ENCODE measurements around the gene TRAF3IP1.

Gene TRAF3IP1

DNA sequence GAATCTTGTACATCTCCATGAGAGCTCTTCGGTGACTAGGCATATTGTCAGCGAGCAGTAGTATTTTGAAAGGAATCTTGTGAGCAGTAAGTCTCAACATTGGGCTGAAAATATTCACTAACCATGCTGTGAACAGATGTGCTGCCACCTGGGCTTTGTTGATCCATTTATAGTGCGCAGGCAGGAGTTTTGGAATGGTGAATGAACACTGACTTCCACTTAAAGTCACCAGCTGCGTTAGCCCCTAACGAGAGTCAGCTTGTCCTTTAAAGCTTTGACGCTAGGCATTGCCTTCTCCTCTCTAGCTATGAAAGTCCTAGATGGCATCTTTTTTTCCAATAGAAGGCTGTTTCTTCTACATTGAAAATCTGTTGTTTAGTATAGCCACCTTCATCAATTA is 110.5 kb downstream of the TRAF3IP1 start:
- TF ChIP-seq, protein P1, sequence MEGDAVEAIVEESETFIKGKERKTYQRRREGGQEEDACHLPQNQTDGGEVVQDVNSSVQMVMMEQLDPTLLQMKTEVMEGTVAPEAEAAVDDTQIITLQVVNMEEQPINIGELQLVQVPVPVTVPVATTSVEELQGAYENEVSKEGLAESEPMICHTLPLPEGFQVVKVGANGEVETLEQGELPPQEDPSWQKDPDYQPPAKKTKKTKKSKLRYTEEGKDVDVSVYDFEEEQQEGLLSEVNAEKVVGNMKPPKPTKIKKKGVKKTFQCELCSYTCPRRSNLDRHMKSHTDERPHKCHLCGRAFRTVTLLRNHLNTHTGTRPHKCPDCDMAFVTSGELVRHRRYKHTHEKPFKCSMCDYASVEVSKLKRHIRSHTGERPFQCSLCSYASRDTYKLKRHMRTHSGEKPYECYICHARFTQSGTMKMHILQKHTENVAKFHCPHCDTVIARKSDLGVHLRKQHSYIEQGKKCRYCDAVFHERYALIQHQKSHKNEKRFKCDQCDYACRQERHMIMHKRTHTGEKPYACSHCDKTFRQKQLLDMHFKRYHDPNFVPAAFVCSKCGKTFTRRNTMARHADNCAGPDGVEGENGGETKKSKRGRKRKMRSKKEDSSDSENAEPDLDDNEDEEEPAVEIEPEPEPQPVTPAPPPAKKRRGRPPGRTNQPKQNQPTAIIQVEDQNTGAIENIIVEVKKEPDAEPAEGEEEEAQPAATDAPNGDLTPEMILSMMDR (IDR thresholded peaks at IDR 0.05; ENCODE audit: borderline replicate concordance, insufficient read depth, low read depth, low read length): no peak
- H3K4me3 ChIP-seq (ENCODE audit: low read depth, low read length): no peak overlapping the region

DNA sequence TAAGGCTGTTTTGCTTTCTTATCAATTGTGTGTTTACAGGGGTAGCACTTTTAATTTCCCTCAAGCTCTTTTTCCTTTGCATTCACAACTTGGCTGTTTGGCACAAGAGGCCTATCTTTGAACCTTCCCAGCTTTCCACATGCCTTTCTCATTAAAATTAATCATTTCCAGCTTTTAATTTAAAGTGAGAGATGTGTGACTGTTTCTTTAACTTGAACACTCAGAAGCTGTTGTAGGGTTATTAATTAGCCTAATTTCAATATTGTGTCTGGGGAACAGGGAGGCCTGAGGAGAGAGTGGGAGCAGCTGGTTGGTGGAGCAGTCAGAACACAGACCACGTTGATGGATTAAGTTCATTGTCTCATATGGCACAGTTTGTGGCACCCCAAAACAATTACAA is 111.1 kb downstream of the TRAF3IP1 start:
- TF ChIP-seq, protein P1 (IDR thresholded peaks at IDR 0.05; ENCODE audit: borderline replicate concordance, insufficient read depth, low read depth, low read length): no peak
- no peak overlapping the region for H3K4me3 ChIP-seq (ENCODE audit: low read depth, low read length)

DNA sequence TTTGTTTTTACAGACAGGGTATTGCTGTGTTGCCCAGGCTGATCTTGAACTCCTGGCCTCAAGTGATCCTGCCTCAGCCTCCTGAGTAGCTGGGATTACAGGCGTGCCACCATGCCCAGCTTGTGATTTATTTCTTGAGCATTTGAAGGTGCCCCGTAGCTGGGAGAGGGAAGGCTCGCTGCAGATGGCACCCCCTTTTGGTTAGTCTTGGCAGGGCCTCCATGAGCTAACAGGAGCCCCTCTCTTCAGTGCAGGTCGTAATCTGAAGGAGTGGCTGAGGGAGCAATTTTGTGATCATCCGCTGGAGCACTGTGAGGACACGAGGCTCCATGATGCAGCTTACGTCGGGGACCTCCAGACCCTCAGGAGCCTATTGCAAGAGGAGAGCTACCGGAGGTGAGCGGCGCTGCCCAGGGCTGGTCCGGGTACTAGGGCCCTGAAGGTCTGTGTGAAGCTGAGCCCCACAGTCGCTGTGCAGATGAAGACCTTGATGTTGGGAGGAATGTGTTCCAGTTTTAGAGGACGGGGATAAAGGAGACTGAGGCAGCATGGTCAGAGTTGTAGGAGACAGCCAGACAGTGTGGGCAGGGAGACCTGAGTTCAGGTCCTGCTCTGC is 113.1 kb downstream of the TRAF3IP1 start:
- TF ChIP-seq, protein P1 (IDR thresholded peaks at IDR 0.05; ENCODE audit: borderline replicate concordance, insufficient read depth, low read depth, low read length): 0 out of 2 replicates have a peak, but pooled peaks have one; percentile 1
- no peak overlapping the region for H3K4me3 ChIP-seq (ENCODE audit: low read depth, low read length)

GRCh38 chr2:238433941-238434845 is 113.9 kb downstream of the TRAF3IP1 start:
- H3K4me3 ChIP-seq (ENCODE audit: low read depth, low read length): no peak overlapping the region
- TF ChIP-seq, protein P1 (IDR thresholded peaks at IDR 0.05; ENCODE audit: borderline replicate concordance, insufficient read depth, low read depth, low read length): no peak

DNA sequence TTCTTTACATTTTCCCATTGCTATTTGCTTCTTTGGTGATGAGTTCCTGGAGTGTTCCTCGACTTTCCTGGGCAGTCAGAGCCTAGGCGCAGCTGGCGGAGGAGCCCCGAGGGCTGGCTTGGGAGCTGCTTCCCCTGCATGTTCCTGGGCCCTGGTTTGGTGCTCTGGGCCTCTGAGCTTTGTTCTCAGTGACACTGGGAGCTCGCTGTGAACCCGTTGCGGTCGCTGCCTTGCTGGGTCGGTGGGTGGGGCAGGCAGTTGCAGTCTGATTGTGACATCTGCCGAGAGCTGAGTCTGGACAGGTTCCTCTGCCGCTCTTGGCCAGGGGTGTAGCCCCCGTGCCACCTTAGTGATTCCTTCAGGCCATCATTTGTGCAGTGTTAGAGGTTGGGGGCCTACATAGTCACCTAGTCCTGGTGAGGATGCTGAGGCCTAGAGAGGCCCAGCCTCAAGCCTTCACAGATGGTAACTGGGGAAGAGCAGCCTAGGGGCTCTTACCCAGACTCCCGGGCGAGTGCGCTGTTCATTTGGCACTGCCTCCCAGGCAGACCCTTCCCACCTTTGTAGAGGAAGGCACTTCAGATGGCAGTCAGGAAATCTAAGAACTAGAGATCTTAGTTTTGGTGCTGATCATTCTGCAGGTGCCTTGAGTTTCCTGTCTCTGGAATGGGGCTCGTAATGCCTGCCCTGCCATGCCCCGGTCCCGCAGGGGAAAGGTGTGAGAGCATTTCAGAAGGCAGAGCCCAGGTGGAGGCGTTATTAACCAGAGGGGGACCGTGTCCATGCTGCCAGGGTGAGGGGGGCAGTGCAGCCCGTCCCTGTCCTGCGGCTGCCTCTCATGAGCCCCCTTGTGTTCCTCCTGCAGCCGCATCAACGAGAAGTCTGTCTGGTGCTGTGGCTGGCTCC is 114.8 kb downstream of the TRAF3IP1 start:
- TF ChIP-seq, protein P1 (IDR thresholded peaks at IDR 0.05; ENCODE audit: borderline replicate concordance, insufficient read depth, low read depth, low read length): no peak

GRCh38 chr2:238435752-238436096 is 115.4 kb downstream of the TRAF3IP1 start:
- TF ChIP-seq, protein P1 (IDR thresholded peaks at IDR 0.05; ENCODE audit: borderline replicate concordance, insufficient read depth, low read depth, low read length): no peak
- no peak overlapping the region for H3K4me3 ChIP-seq (ENCODE audit: low read depth, low read length)

More for the DNA sequence above, 114.8 kb downstream of the TRAF3IP1 start:
- no peak overlapping the region for H3K4me3 ChIP-seq (ENCODE audit: low read depth, low read length)

Measured in GM12875 (cell line).